Endodermal cell (in vitro differentiated cells): ENCODE measurements around the gene GRXCR1. TPM values are rescaled to one million over a fixed set of nuclear protein-coding genes. Genes with fewer than 3 reads are reported as not detected.

Source experiments
- DNase-seq: peaks from one replicate; pipeline ENCODE4 v3.0.0-alpha.2; 2017
- H3K27ac ChIP-seq: 2 replicates; pipeline ENCODE4 v1.5.1; 2013; ENCODE audit warnings: mild to moderate bottlenecking, low read depth, low read length, moderate library complexity
- H3K27me3 ChIP-seq: 2 replicates; pipeline ENCODE4 v1.6.1; 2013; ENCODE audit warnings: mild to moderate bottlenecking, low read length, moderate library complexity; ENCODE audit not compliant: insufficient read depth, control insufficient read depth, poor library complexity, severe bottlenecking
- H3K36me3 ChIP-seq: 2 replicates; pipeline ENCODE4 v1.7.0; 2013; ENCODE audit warnings: mild to moderate bottlenecking, low read length, moderate library complexity; ENCODE audit not compliant: control insufficient read depth, insufficient read depth
- H3K4me1 ChIP-seq: one replicate; pipeline ENCODE4 v1.7.0; 2013; ENCODE audit warnings: low read length; ENCODE audit not compliant: control insufficient read depth, insufficient read depth
- H3K4me3 ChIP-seq: 2 replicates; pipeline ENCODE4 v1.5.1; 2013; ENCODE audit warnings: mild to moderate bottlenecking, low read length, moderate library complexity
- H3K9ac ChIP-seq: 2 replicates; pipeline ENCODE4 v1.6.1; 2013; ENCODE audit warnings: mild to moderate bottlenecking, low read length, moderate library complexity; ENCODE audit not compliant: poor library complexity, severe bottlenecking; ENCODE audit errors: extremely low read depth
- H3K9me3 ChIP-seq: 2 replicates; pipeline ENCODE4 v1.6.1; 2013; ENCODE audit warnings: mild to moderate bottlenecking, low read length, moderate library complexity; ENCODE audit not compliant: control insufficient read depth
- H3K27ac Mint-ChIP-seq: 2 replicates; pipeline ENCODE4 v1.8.0; 2020; ENCODE audit warnings: mixed read lengths
- H3K27me3 Mint-ChIP-seq: 2 replicates; pipeline ENCODE4 v1.8.0; 2021; ENCODE audit warnings: mild to moderate bottlenecking, mixed read lengths; ENCODE audit not compliant: insufficient read depth
- H3K36me3 Mint-ChIP-seq: 2 replicates; pipeline ENCODE4 v1.8.0; 2020; ENCODE audit warnings: low read depth, mixed read lengths
- H3K4me1 Mint-ChIP-seq: 2 replicates; pipeline ENCODE4 v1.8.0; 2020; ENCODE audit warnings: mixed read lengths
- H3K4me3 Mint-ChIP-seq: 2 replicates; pipeline ENCODE4 v1.8.0; 2020; ENCODE audit warnings: mild to moderate bottlenecking, moderate library complexity, mixed read lengths
- H3K9me3 Mint-ChIP-seq: 2 replicates; pipeline ENCODE4 v1.8.0; 2020; ENCODE audit warnings: mild to moderate bottlenecking, mixed read lengths
- CTCF ChIP-seq: fragments of 200-600 bp; sonication (generic); conservative IDR thresholded peaks from 2 replicates; pipeline ENCODE4 v1.5.0; 2021; ENCODE audit warnings: antibody characterized with exemption, mild to moderate bottlenecking
- WGBS, 2 experiments: methylation state at CpG; one replicate each; pipeline versions ENCODE4 v1.1.5 to v1.1.7; 2013; ENCODE audit warnings: missing lambda C conversion rate in 2 of 2, mixed read lengths in 1 of 2; ENCODE audit not compliant: insufficient coverage in 1 of 2, insufficient read length in 1 of 2; 5-methylcytosine and 5-hydroxymethylcytosine counted together
- total RNA-seq, 2 donors: library from RNA; stranded (reverse); fragmentation: NEBNext Ultra II Directional in 1 of 2; extraction: Animal tissue kit (Norgen Biotek cat#: 25700) in 1 of 2; gene quantifications; 2 replicates in 1 of 2; 3 replicates in 1 of 2; pipeline ENCODE4 v1.2.1, GENCODE V29; 2021

The GRXCR1 gene
- total RNA-seq, 2 donors from 2014 or later = not detected

- no peak overlapping the region for H3K4me3 ChIP-seq
- no peaks in the 10 kb centered on the region for H3K9me3 ChIP-seq
- no peak overlapping the region for H3K9ac ChIP-seq
- H3K27me3 Mint-ChIP-seq = no peaks in the 10 kb centered on the region
- H3K36me3 ChIP-seq = no peaks in the 10 kb centered on the region
- no peak for DNase-seq
- H3K4me1 ChIP-seq = no peaks in the 10 kb centered on the region
- H3K9me3 Mint-ChIP-seq = no peaks in the 10 kb centered on the region
- no peaks in the 10 kb centered on the region for H3K27me3 ChIP-seq
- no peaks in the 10 kb centered on the region for H3K36me3 Mint-ChIP-seq
- no peak overlapping the region for H3K27ac Mint-ChIP-seq
- no peak for TF ChIP-seq CTCF
- no peaks in the 10 kb centered on the region for H3K4me1 Mint-ChIP-seq
- H3K4me3 Mint-ChIP-seq = no peak overlapping the region
- H3K27ac ChIP-seq = no peak overlapping the region
- 94% methylated on average over 1 of the region's 1 CpG; no CpG with 5 or more reads in 1 of the 2 experiments for WGBS, 2 experiments
These were observed 49.7 kb downstream of the GRXCR1 start for GRCh38 chr4:42942216-42942615.

GRCh38 chr4:42945874-42946273, 53.4 kb downstream of the GRXCR1 start:
- Mint-ChIP-seq H3K36me3 (no peaks in the 10 kb centered on the region), H3K4me3 (no peak overlapping the region), H3K27ac (no peak overlapping the region), H3K27me3 (no peaks in the 10 kb centered on the region), H3K4me1 (no peaks in the 10 kb centered on the region), H3K9me3 (no peaks in the 10 kb centered on the region)
- Histone ChIP-seq H3K9me3 (no peaks in the 10 kb centered on the region), H3K9ac (no peak overlapping the region), H3K27ac (no peak overlapping the region), H3K36me3 (no peaks in the 10 kb centered on the region), H3K27me3 (no peaks in the 10 kb centered on the region), H3K4me3 (no peak overlapping the region), H3K4me1 (no peaks in the 10 kb centered on the region)
- no peak for TF ChIP-seq CTCF
- 97% methylated on average over 2 of the region's 2 CpGs; no CpG with 5 or more reads in 1 of the 2 experiments for WGBS, 2 experiments
- no peak for DNase-seq

GRCh38 chr4:42953321-42953720, 60.8 kb downstream of the GRXCR1 start:
- 79 to 80% methylated on average over 1 of the region's 1 CpG for WGBS, 2 experiments
- no peaks in the 10 kb centered on the region for H3K27me3 Mint-ChIP-seq
- H3K36me3 Mint-ChIP-seq = no peaks in the 10 kb centered on the region
- DNase-seq = no peak
- no peaks in the 10 kb centered on the region for H3K27me3 ChIP-seq
- no peak overlapping the region for H3K9ac ChIP-seq
- H3K27ac ChIP-seq = no peak overlapping the region
- no peaks in the 10 kb centered on the region for H3K36me3 ChIP-seq
- no peaks in the 10 kb centered on the region for H3K9me3 Mint-ChIP-seq
- no peak overlapping the region for H3K27ac Mint-ChIP-seq
- no peak overlapping the region for H3K4me3 ChIP-seq
- H3K4me1 ChIP-seq = no peaks in the 10 kb centered on the region
- TF ChIP-seq CTCF = no peak
- H3K4me1 Mint-ChIP-seq = no peaks in the 10 kb centered on the region
- peaks cover 7% of the 10 kb centered on the region for H3K9me3 ChIP-seq
- H3K4me3 Mint-ChIP-seq = no peak overlapping the region
